Measurements from ENCODE around the gene DGKG.

DNA sequence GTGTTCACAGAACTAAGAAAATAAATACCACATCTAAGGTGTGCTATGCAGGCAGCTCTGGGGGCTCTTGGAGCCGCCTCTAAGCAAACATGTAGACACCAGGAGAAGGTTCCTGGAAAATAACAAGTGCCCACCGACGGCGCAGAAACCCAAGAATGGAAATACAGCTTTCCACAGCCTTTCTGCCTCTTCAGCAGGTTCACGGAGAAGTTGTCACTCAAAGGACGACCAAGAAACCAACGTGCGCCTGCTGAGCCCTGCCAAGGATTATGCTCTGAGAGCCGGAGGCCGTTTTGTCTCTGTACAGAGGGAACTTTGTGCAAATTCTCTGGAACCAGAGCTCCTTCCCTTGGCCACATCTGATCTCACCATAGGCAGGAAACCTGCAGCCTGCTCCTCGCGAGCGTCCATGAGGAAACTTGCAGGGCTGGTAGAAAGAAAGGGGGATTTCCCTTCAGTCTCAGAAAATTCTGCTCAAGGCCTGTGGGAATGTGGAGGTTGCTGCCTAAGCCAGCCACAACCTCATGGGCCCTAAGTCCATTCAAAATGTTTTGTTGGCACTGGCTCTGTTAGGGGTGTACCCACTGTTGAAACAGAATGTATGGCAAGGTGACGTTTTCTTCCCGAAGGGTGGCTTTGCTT, 212.6 kb downstream of the DGKG start:
- TF ChIP-seq, protein P1, sequence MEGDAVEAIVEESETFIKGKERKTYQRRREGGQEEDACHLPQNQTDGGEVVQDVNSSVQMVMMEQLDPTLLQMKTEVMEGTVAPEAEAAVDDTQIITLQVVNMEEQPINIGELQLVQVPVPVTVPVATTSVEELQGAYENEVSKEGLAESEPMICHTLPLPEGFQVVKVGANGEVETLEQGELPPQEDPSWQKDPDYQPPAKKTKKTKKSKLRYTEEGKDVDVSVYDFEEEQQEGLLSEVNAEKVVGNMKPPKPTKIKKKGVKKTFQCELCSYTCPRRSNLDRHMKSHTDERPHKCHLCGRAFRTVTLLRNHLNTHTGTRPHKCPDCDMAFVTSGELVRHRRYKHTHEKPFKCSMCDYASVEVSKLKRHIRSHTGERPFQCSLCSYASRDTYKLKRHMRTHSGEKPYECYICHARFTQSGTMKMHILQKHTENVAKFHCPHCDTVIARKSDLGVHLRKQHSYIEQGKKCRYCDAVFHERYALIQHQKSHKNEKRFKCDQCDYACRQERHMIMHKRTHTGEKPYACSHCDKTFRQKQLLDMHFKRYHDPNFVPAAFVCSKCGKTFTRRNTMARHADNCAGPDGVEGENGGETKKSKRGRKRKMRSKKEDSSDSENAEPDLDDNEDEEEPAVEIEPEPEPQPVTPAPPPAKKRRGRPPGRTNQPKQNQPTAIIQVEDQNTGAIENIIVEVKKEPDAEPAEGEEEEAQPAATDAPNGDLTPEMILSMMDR (IDR thresholded peaks at IDR 0.05) = no peak
- no peak for TF ChIP-seq POLR2AphosphoS5 (IDR thresholded peaks at IDR 0.05)

All from breast epithelium (tissue), 3 donors.